HepG2 (cell line): ENCODE results near the gene ZMIZ2. TPM values are rescaled to one million over a fixed set of nuclear protein-coding genes. Genes with fewer than 3 reads are reported as not detected.

Experiments used
- ATAC-seq: fragments of 200-7000 bp; cut with Tn5 transposase; 3 replicates; pipeline ENCODE4 v1.9.1; 2020; ENCODE audit warnings: mild to moderate bottlenecking, moderate library complexity
- BruUV-seq: library from RNA; stranded (reverse); fragments of 400-500 nt; replicated peaks from 2 replicates; lab custom pipeline; 2021; lab: Mats Ljungman, UMichigan
- CTCF ChIA-PET: fragments of 300-600 bp; formaldehyde crosslinking; extraction: SDS; loops from one replicate; lab custom pipeline; 2021; ENCODE audit warnings: low total read pairs, inconsistent platforms, low intra/inter-chr PET ratio; lab: Yijun Ruan, JAX
- POLR2A ChIA-PET: fragments of 350-600 bp; sonication (Branson Sonifier 250); formaldehyde crosslinking; loops from one replicate; lab custom pipeline; 2020; ENCODE audit warnings: antibody characterized with exemption, inconsistent platforms; lab: Yijun Ruan, JAX
- DNase-seq: peaks from one replicate; pipeline ENCODE4 v3.0.0-alpha.2; 2015; ENCODE audit warnings: low spot score
- FAIRE-seq: peaks from 3 replicates; lab custom pipeline; 2011; peaks lifted over from hg19 to GRCh38; lab: Jason Lieb, UNC
- H2AFZ ChIP-seq: one replicate; pipeline ENCODE4 v1.6.1; 2011; ENCODE audit warnings: low read length, inconsistent platforms
- H3K27ac ChIP-seq: fragments of 300-600 bp; 3 replicates; pipeline ENCODE4 v1.8.0; 2011; ENCODE audit warnings: mixed run types, mild to moderate bottlenecking, mixed read lengths, low read length, inconsistent platforms; ENCODE audit not compliant: insufficient read depth; ENCODE audit errors: extremely low read length
- H3K27me3 ChIP-seq, 2 experiments: fragments of 200-600 bp in 1 of 2; 2 replicates in 1 of 2; 3 replicates in 1 of 2; pipeline versions ENCODE4 v1.6.0 to v1.8.0; 2011; ENCODE audit warnings: low read length in 2 of 2, mild to moderate bottlenecking in 2 of 2, moderate library complexity in 2 of 2, inconsistent platforms in 1 of 2; ENCODE audit not compliant: insufficient read depth in 2 of 2, control insufficient read depth in 1 of 2
- H3K36me3 ChIP-seq, 2 experiments: fragments of 200-600 bp in 1 of 2; replicated peaks in 1 of 2; 2 replicates in 1 of 2; 3 replicates in 1 of 2; pipeline versions ENCODE4 v1.5.1 to v1.8.0; 2011; ENCODE audit warnings: low read length in 2 of 2, inconsistent platforms in 1 of 2; ENCODE audit not compliant: insufficient read depth in 2 of 2, control insufficient read depth in 1 of 2
- H3K4me1 ChIP-seq: 2 replicates; pipeline ENCODE4 v1.5.1; 2012; ENCODE audit warnings: low read length, inconsistent platforms; ENCODE audit not compliant: insufficient read depth
- H3K4me2 ChIP-seq: 2 replicates; pipeline ENCODE4 v1.6.0; 2011; ENCODE audit warnings: low read depth, low read length, inconsistent platforms
- H3K4me3 ChIP-seq, 3 experiments: fragments of 200-600 bp in 1 of 3; sonication (generic), shearing (Covaris generic) in 1 of 3; replicated peaks in 1 of 3; 2 replicates each; pipeline ENCODE4 v1.5.1; 2011 to 2016; ENCODE audit warnings: low read length in 3 of 3, inconsistent platforms in 2 of 3, low read depth in 2 of 3, mild to moderate bottlenecking in 2 of 3, control low read depth in 1 of 3, mixed read lengths in 1 of 3; ENCODE audit not compliant: insufficient read depth in 1 of 3
- H3K79me2 ChIP-seq: one replicate; pipeline ENCODE4 v1.6.1; 2011; ENCODE audit warnings: low read length, inconsistent platforms; ENCODE audit not compliant: insufficient read depth
- H3K9ac ChIP-seq: 2 replicates; pipeline ENCODE4 v1.6.0; 2011; ENCODE audit warnings: mild to moderate bottlenecking, low read depth, low read length, inconsistent platforms; ENCODE audit not compliant: insufficient read depth
- H3K9me3 ChIP-seq: 2 replicates; pipeline ENCODE4 v1.5.1; 2012; ENCODE audit warnings: mild to moderate bottlenecking, low read length
- H4K20me1 ChIP-seq: 2 replicates; pipeline ENCODE4 v1.6.0; 2011; ENCODE audit warnings: inconsistent platforms, mild to moderate bottlenecking, low read length, moderate library complexity; ENCODE audit not compliant: insufficient read depth
- CEBPB ChIP-seq: IDR thresholded peaks from 2 replicates; pipeline ENCODE4 v1.6.1; 2011; ENCODE audit warnings: low read depth, low read length, improper control_type of control experiment, borderline replicate concordance
- FOSL2 ChIP-seq: sonication (generic); formaldehyde crosslinking; IDR thresholded peaks from 2 replicates; pipeline ENCODE4 v1.4.0; 2020; ENCODE audit warnings: missing genetic modification reagents
- FOXP1 ChIP-seq, 2 experiments: fragments of 450-650 bp in 1 of 2; IDR thresholded peaks; 2 replicates each; pipeline ENCODE4 v1.6.1; 2017 to 2018; ENCODE audit warnings: antibody characterized with exemption in 1 of 2
- HDAC2 ChIP-seq: sonication (generic); formaldehyde crosslinking; IDR thresholded peaks from 2 replicates; pipeline ENCODE4 v1.4.0; 2020; ENCODE audit warnings: missing genetic modification reagents
- LCORL ChIP-seq, 2 experiments: fragments of 450-650 bp in 1 of 2; sonication (generic) in 1 of 2; formaldehyde crosslinking in 1 of 2; IDR thresholded peaks; 2 replicates each; pipeline versions ENCODE4 v1.5.0 to v1.6.1; 2017 to 2020; ENCODE audit warnings: antibody characterized with exemption in 1 of 2, missing genetic modification reagents in 1 of 2
- NFIC ChIP-seq: IDR thresholded peaks from 2 replicates; pipeline ENCODE4 v1.6.1; 2012; ENCODE audit warnings: mild to moderate bottlenecking, low read length, inconsistent platforms
- SMARCC2 ChIP-seq: fragments of 450-650 bp; IDR thresholded peaks from 2 replicates; pipeline ENCODE4 v1.6.1; 2017; ENCODE audit warnings: antibody characterized with exemption, mild to moderate bottlenecking
- TBL1XR1 ChIP-seq: fragments of 150-350 bp; IDR thresholded peaks from 2 replicates; pipeline ENCODE4 v1.6.1; 2014; ENCODE audit warnings: borderline replicate concordance, low read length; ENCODE audit not compliant: partially characterized antibody
- ZFX ChIP-seq: sonication (generic); formaldehyde crosslinking; IDR thresholded peaks from 2 replicates; pipeline ENCODE4 v1.4.0; 2020; ENCODE audit warnings: mild to moderate bottlenecking, low read depth, missing genetic modification reagents, moderate library complexity
- ZNF33A ChIP-seq: sonication (generic); formaldehyde crosslinking; IDR thresholded peaks from 2 replicates; pipeline ENCODE4 v1.5.1; 2020; ENCODE audit warnings: missing genetic modification reagents, mild to moderate bottlenecking, moderate library complexity, borderline replicate concordance
- ZNF552 ChIP-seq: sonication (generic); formaldehyde crosslinking; IDR thresholded peaks from 2 replicates; pipeline ENCODE4 v1.9.0; 2022; ENCODE audit warnings: missing genetic modification reagents, mild to moderate bottlenecking, borderline replicate concordance
- WGBS: methylation state at CpG from one replicate; pipeline ENCODE4 v1.1.6; 2017; ENCODE audit warnings: low lambda C conversion rate; 5-methylcytosine and 5-hydroxymethylcytosine counted together
- in situ Hi-C: cut with HindIII; loops from 2 replicates; pipeline ENCODE4 v1.10.0; 2017; ENCODE audit warnings: low pct_unique_long_range_greater_than_20kb; ENCODE audit not compliant: extremely low pct_ligation_motif_present
- intact Hi-C: fragments of 100-400 bp; cut with micrococcal nuclease; formaldehyde crosslinking; loops from one replicate; pipeline ENCODE4 v1.10.0; 2022; ENCODE audit not compliant: unreplicated experiment
- polyA plus RNA-seq, 8 experiments: library from polyadenylated mRNA; depleted of rRNA in 3 of 8; stranded (reverse) in 7 of 8; unstranded in 1 of 8; fragments of >200 nt; fragmentation: Illumina TruSeq in 4 of 8; extraction: Trizol in 4 of 8; gene quantifications; 2 replicates each; pipeline versions ENCODE4 v1.2.1 to v1.2.3, GENCODE V29; 2011 to 2016; ENCODE audit warnings: low read depth in 4 of 8, missing spikeins in 1 of 8, mixed read lengths in 1 of 8; ENCODE audit not compliant: insufficient read depth in 1 of 8
- total RNA-seq, 5 experiments: library from RNA; depleted of rRNA; stranded (reverse); fragments of >200 nt; fragmentation: Illumina TruSeq; extraction: Trizol; gene quantifications; 2 replicates each; pipeline ENCODE4 v1.2.3, GENCODE V29; 2016; ENCODE audit warnings: low read depth in 1 of 5
- TF ChIP-seq, protein P1 (sequence below): sonication (generic); formaldehyde crosslinking; conservative IDR thresholded peaks from 2 replicates; pipeline ENCODE4 v1.4.0; 2020; ENCODE audit warnings: missing genetic modification reagents
- TF ChIP-seq, protein P2 (sequence below): sonication (generic); formaldehyde crosslinking; conservative IDR thresholded peaks from 2 replicates; pipeline ENCODE4 v1.5.0; 2020; ENCODE audit warnings: missing genetic modification reagents
- TF ChIP-seq, protein P3 (sequence below): sonication (generic); formaldehyde crosslinking; IDR thresholded peaks from 2 replicates; pipeline ENCODE4 v1.4.0; 2020; ENCODE audit warnings: missing genetic modification reagents
- TF ChIP-seq, protein P4 (sequence below): sonication (generic); formaldehyde crosslinking; IDR thresholded peaks from 2 replicates; pipeline ENCODE4 v1.9.0; 2021; ENCODE audit warnings: missing genetic modification reagents, mild to moderate bottlenecking, borderline replicate concordance

Gene ZMIZ2
- total and polyA plus RNA-seq, 2 of the 13 experiments (the other 11 are each of a cell fraction or from before 2014, with no cell fraction given) = 4.9 to 7.9 TPM

DNA sequence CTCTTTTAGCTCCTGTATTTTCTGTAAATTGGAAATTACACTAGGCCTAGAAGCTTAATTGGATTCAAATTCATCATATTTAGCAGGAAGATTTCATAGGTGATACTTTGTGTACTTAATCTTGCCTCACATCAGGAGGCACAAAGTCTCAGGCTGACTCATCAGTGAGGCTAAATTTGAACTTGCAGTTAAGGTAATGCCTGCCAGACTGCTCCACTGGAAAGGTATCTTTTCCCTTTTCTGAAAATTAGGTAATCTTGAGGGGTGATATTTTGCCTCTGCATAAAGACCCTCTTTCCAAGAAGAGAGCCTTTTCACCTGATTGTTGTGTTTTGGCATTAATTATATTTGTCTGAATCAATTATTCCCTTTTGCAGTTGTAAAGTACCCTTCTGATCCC lies 62.4 kb downstream of the ZMIZ2 start (continued):
- peak; percentile 96 for TF ChIP-seq FOSL2 (CRISPR knock-in tag)
- TF ChIP-seq NFIC = no peak
- TF ChIP-seq LCORL (IDR thresholded peaks at IDR 0.05) = no peak
- TF ChIP-seq LCORL (CRISPR knock-in tag; IDR thresholded peaks at IDR 0.05) = peak; percentile 40; the same call in 1 of the 2 replicates
- TF ChIP-seq TBL1XR1 = peak; percentile 28
- no peak for TF ChIP-seq ZNF552 (CRISPR knock-in tag)
- TF ChIP-seq SMARCC2 = 0 out of 2 replicates have a peak, but pooled peaks have one; percentile 40
- peak; percentile 82 for TF ChIP-seq CEBPB
- no peak for TF ChIP-seq FOXP1 (IDR thresholded peaks at IDR 0.05)
- TF ChIP-seq FOXP1 (CRISPR knock-in tag; IDR thresholded peaks at IDR 0.05) = peak; percentile 37; the same call in 1 of the 2 replicates
- TF ChIP-seq, all 625 proteins: peak for 32

DNA sequence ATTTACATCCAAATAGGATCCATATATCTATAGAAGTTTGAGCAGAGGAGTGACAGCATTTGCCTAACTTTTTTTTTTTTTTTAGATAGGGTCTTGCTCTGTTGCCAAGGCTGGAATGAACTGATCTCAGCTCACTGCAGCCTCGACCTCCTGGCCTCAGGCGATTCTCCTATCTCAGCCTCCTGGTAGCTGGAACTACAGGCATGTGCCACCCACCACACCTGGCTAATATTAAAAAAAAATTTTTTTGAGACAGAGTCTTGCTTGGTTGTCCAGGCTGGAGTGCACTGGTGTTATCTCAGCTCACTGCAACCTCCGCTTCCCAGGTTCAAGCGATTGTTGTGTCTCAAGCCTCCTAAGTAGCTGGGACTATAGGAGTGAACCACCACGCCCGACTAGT lies 62.9 kb downstream of the ZMIZ2 start:
- TF ChIP-seq, protein P1, sequence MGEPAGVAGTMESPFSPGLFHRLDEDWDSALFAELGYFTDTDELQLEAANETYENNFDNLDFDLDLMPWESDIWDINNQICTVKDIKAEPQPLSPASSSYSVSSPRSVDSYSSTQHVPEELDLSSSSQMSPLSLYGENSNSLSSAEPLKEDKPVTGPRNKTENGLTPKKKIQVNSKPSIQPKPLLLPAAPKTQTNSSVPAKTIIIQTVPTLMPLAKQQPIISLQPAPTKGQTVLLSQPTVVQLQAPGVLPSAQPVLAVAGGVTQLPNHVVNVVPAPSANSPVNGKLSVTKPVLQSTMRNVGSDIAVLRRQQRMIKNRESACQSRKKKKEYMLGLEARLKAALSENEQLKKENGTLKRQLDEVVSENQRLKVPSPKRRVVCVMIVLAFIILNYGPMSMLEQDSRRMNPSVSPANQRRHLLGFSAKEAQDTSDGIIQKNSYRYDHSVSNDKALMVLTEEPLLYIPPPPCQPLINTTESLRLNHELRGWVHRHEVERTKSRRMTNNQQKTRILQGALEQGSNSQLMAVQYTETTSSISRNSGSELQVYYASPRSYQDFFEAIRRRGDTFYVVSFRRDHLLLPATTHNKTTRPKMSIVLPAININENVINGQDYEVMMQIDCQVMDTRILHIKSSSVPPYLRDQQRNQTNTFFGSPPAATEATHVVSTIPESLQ (CRISPR knock-in tag) = no peak
- TF ChIP-seq HDAC2 (CRISPR knock-in tag) (no peak), ZNF33A (CRISPR knock-in tag) (no peak), ZFX (no peak)
- TF ChIP-seq, protein P2, sequence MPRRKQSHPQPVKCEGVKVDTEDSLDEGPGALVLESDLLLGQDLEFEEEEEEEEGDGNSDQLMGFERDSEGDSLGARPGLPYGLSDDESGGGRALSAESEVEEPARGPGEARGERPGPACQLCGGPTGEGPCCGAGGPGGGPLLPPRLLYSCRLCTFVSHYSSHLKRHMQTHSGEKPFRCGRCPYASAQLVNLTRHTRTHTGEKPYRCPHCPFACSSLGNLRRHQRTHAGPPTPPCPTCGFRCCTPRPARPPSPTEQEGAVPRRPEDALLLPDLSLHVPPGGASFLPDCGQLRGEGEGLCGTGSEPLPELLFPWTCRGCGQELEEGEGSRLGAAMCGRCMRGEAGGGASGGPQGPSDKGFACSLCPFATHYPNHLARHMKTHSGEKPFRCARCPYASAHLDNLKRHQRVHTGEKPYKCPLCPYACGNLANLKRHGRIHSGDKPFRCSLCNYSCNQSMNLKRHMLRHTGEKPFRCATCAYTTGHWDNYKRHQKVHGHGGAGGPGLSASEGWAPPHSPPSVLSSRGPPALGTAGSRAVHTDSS (CRISPR knock-in tag) = no peak
- TF ChIP-seq, protein P3, sequence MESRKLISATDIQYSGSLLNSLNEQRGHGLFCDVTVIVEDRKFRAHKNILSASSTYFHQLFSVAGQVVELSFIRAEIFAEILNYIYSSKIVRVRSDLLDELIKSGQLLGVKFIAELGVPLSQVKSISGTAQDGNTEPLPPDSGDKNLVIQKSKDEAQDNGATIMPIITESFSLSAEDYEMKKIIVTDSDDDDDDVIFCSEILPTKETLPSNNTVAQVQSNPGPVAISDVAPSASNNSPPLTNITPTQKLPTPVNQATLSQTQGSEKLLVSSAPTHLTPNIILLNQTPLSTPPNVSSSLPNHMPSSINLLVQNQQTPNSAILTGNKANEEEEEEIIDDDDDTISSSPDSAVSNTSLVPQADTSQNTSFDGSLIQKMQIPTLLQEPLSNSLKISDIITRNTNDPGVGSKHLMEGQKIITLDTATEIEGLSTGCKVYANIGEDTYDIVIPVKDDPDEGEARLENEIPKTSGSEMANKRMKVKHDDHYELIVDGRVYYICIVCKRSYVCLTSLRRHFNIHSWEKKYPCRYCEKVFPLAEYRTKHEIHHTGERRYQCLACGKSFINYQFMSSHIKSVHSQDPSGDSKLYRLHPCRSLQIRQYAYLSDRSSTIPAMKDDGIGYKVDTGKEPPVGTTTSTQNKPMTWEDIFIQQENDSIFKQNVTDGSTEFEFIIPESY (CRISPR knock-in tag) = no peak
- TF ChIP-seq, protein P4, sequence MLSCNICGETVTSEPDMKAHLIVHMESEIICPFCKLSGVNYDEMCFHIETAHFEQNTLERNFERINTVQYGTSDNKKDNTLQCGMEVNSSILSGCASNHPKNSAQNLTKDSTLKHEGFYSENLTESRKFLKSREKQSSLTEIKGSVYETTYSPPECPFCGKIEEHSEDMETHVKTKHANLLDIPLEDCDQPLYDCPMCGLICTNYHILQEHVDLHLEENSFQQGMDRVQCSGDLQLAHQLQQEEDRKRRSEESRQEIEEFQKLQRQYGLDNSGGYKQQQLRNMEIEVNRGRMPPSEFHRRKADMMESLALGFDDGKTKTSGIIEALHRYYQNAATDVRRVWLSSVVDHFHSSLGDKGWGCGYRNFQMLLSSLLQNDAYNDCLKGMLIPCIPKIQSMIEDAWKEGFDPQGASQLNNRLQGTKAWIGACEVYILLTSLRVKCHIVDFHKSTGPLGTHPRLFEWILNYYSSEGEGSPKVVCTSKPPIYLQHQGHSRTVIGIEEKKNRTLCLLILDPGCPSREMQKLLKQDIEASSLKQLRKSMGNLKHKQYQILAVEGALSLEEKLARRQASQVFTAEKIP (CRISPR knock-in tag) = no peak
- Histone ChIP-seq H3K9ac (no peak overlapping the region), H3K4me1 (peaks cover 36% of the 10 kb centered on the region), H3K4me3 (no peak overlapping the region), H3K79me2 (no peaks in the 10 kb centered on the region), H3K9me3 (no peaks in the 10 kb centered on the region), H2AFZ (no peak overlapping the region), H3K27me3 (no peaks in the 10 kb centered on the region), H4K20me1 (no peaks in the 10 kb centered on the region), H3K4me2 (no peak overlapping the region), H3K36me3 (no peaks in the 10 kb centered on the region), H3K27ac (no peak overlapping the region)
- intact Hi-C loops = loop anchor here (1.0 kb wide), 1 partner anchor 14 kb away; no protein-coding TSS in a partner anchor
- in situ Hi-C loops = no loop called here
- DNase-seq (no peak), ATAC-seq (no peak), FAIRE-seq (no peak)
- ChIA-PET POLR2A (interaction anchor here (1.2 kb wide), 1 partner anchor 13 kb away, joined by 3 read pairs; no protein-coding TSS in a partner anchor), CTCF (no interaction called here)
- BruUV-seq = no TSS peak
- WGBS = 43% methylated on average over 6 of the region's 6 CpGs
